Natural killer cell (primary cell): Measurements from ENCODE around the gene SMIM5. TPM values are rescaled to one million over a fixed set of nuclear protein-coding genes. Genes with fewer than 3 reads are reported as not detected.

Experiments used
- ATAC-seq, 3 donors: fragments of 150-1000 bp in 2 of 3; fragments of 200-7000 bp in 1 of 3; cut with Tn5 transposase; 1 replicate in 1 of 3; 2 replicates in 2 of 3; pipeline ENCODE4 v1.10.0; 2021; ENCODE audit warnings: mild to moderate bottlenecking in 2 of 3, moderate library complexity in 2 of 3
- DNase-seq, 2 donors: peaks; one replicate each; pipeline versions ENCODE4 v3.0.0 to v3.0.0-alpha.2; 2013 to 2021; ENCODE audit warnings: mixed read lengths in 1 of 2
- H3K27ac ChIP-seq: one replicate; pipeline ENCODE4 v1.5.1; 2013; ENCODE audit warnings: mild to moderate bottlenecking, low read length
- H3K27me3 ChIP-seq: one replicate; pipeline ENCODE4 v1.6.1; 2013; ENCODE audit warnings: low read length; ENCODE audit not compliant: control insufficient read depth, insufficient read depth
- H3K36me3 ChIP-seq: one replicate; pipeline ENCODE4 v1.6.1; 2013; ENCODE audit warnings: low read length; ENCODE audit not compliant: control insufficient read depth, insufficient read depth
- H3K4me1 ChIP-seq: one replicate; pipeline ENCODE4 v1.6.1; 2013; ENCODE audit warnings: low read length; ENCODE audit not compliant: control insufficient read depth, insufficient read depth
- H3K4me3 ChIP-seq: one replicate; pipeline ENCODE4 v1.5.1; 2013; ENCODE audit warnings: low read length
- H3K9me3 ChIP-seq: one replicate; pipeline ENCODE4 v1.6.1; 2013; ENCODE audit warnings: low read length; ENCODE audit not compliant: control insufficient read depth, insufficient read depth
- H3K27ac Mint-ChIP-seq, 2 donors: one replicate each; pipeline ENCODE4 v1.8.0; 2022; ENCODE audit warnings: mild to moderate bottlenecking in 2 of 2, mixed read lengths in 2 of 2, moderate library complexity in 1 of 2
- H3K27me3 Mint-ChIP-seq, 2 donors: one replicate each; pipeline ENCODE4 v1.8.0; 2022; ENCODE audit warnings: low read depth in 2 of 2, mixed read lengths in 2 of 2
- H3K36me3 Mint-ChIP-seq: one replicate; pipeline ENCODE4 v1.8.0; 2022; ENCODE audit warnings: mixed read lengths
- H3K4me1 Mint-ChIP-seq, 2 donors: one replicate each; pipeline ENCODE4 v1.8.0; 2022; ENCODE audit warnings: mixed read lengths in 2 of 2
- H3K4me3 Mint-ChIP-seq: one replicate; pipeline ENCODE4 v1.8.0; 2022; ENCODE audit warnings: mild to moderate bottlenecking, moderate library complexity, mixed read lengths
- H3K9me3 Mint-ChIP-seq, 2 donors: one replicate each; pipeline ENCODE4 v1.8.0; 2022; ENCODE audit warnings: mixed read lengths in 2 of 2
- CTCF ChIP-seq: fragments of 200-600 bp; IDR thresholded peaks from one replicate; pipeline ENCODE4 v1.8.0; 2022; ENCODE audit warnings: antibody characterized with exemption
- WGBS: methylation state at CpG from one replicate; pipeline ENCODE4 v1.1.7; 2013; ENCODE audit warnings: missing lambda C conversion rate; ENCODE audit not compliant: insufficient coverage; 5-methylcytosine and 5-hydroxymethylcytosine counted together
- intact Hi-C: fragments of 100-400 bp; cut with micrococcal nuclease; formaldehyde crosslinking; loops from one replicate; pipeline ENCODE4 v1.14.2; 2022
- total RNA-seq, 4 donors: library from RNA; stranded (reverse); fragments of 120-200 nt in 1 of 4; gene quantifications; one replicate each; pipeline versions ENCODE4 v1.2.3 to v1.2.4, GENCODE V29; 2013 to 2022

SMIM5 gene
- total RNA-seq, 3 donors from 2014 or later (not counting 1 experiment from before 2014, with no cell fraction given): 0.95 to 2.0 (median 1.5) TPM

GRCh38 chr17:75595920-75596313 is 37.3 kb upstream of the SMIM5 start:
- Mint-ChIP-seq H3K27ac (no peak overlapping the region), H3K27me3 (no peaks in the 10 kb centered on the region), H3K4me3 (no peak overlapping the region), H3K36me3 (no peaks in the 10 kb centered on the region), H3K4me1 (peaks cover 4 to 5% of the 10 kb centered on the region in 2 donors), H3K9me3 (no peaks in the 10 kb centered on the region)
- TF ChIP-seq CTCF: no peak
- no peak overlapping the region for H3K27ac ChIP-seq
- DNase-seq (no peak), ATAC-seq (no peak)
- no peak overlapping the region for H3K4me3 ChIP-seq
- peaks cover 5% of the 10 kb centered on the region for H3K36me3 ChIP-seq
- H3K4me1 ChIP-seq: no peaks in the 10 kb centered on the region
- intact Hi-C loops: no loop called here
- WGBS: 84% methylated on average over 6 of the region's 6 CpGs
- no peaks in the 10 kb centered on the region for H3K9me3 ChIP-seq
- no peaks in the 10 kb centered on the region for H3K27me3 ChIP-seq

- 94% methylated on average over 17 of the region's 17 CpGs for WGBS
- Histone ChIP-seq H3K4me3 (no peak overlapping the region), H3K27me3 (no peaks in the 10 kb centered on the region), H3K27ac (no peak overlapping the region), H3K4me1 (no peaks in the 10 kb centered on the region), H3K9me3 (no peaks in the 10 kb centered on the region), H3K36me3 (peaks cover 5% of the 10 kb centered on the region)
- Mint-ChIP-seq H3K4me3 (no peak overlapping the region), H3K27ac (no peak overlapping the region), H3K9me3 (no peaks in the 10 kb centered on the region), H3K27me3 (no peaks in the 10 kb centered on the region), H3K4me1 (peaks cover 0 to 5% of the 10 kb centered on the region in 2 donors), H3K36me3 (no peaks in the 10 kb centered on the region)
- ATAC-seq: no peak
- TF ChIP-seq CTCF: no peak
- intact Hi-C loops: no loop called here
- no peak for DNase-seq
Observed at GRCh38 chr17:75596320-75597087, 36.7 kb upstream of the SMIM5 start.

- peaks cover 0 to 5% of the 10 kb centered on the region in 2 donors for H3K4me1 Mint-ChIP-seq
- no peak overlapping the region for H3K27ac ChIP-seq
- peak; percentile 71 for TF ChIP-seq CTCF
- no peaks in the 10 kb centered on the region for H3K27me3 Mint-ChIP-seq
- H3K36me3 Mint-ChIP-seq: no peaks in the 10 kb centered on the region
- H3K9me3 Mint-ChIP-seq: no peaks in the 10 kb centered on the region
- no peaks in the 10 kb centered on the region for H3K4me1 ChIP-seq
- no peaks in the 10 kb centered on the region for H3K9me3 ChIP-seq
- no peak overlapping the region for H3K4me3 ChIP-seq
- H3K36me3 ChIP-seq: no peaks in the 10 kb centered on the region
- intact Hi-C loops: loop anchor here (1.0 kb wide), 1 partner anchor 147 kb away; no protein-coding TSS in a partner anchor
- DNase-seq (peak; percentile 55 to 72), ATAC-seq (peak; percentile 84 to 90 (median 89))
- no peak overlapping the region for H3K4me3 Mint-ChIP-seq
- WGBS: 68% methylated on average over 28 of the region's 28 CpGs
- no peaks in the 10 kb centered on the region for H3K27me3 ChIP-seq
- no peak overlapping the region for H3K27ac Mint-ChIP-seq
Observed at GRCh38 chr17:75601057-75601987, 31.9 kb upstream of the SMIM5 start.
